NCI-H2029 treated with DMSO at 0.1 percent for 48 hours (cell line): ENCODE data around the gene LMF2.
"Not testable (repeated sequence)": the region's sequence is repeated elsewhere in the genome, so short reads cannot be mapped to it uniquely, and the experiment has no call there.

Experiments used
- DNase-seq: peaks from one replicate; lab custom pipeline; 2025; lab: John Stamatoyannopoulos, UW

LMF2 gene

GRCh38 chr22:50533856-50534711 lies 26.6 kb upstream of the LMF2 start:
- DNase-seq: not testable (repeated sequence)

- no peak for DNase-seq
Observed at GRCh38 chr22:50532824-50533796, 25.6 kb upstream of the LMF2 start.

GRCh38 chr22:50531962-50532674 lies 24.6 kb upstream of the LMF2 start:
- DNase-seq: no peak

DNA sequence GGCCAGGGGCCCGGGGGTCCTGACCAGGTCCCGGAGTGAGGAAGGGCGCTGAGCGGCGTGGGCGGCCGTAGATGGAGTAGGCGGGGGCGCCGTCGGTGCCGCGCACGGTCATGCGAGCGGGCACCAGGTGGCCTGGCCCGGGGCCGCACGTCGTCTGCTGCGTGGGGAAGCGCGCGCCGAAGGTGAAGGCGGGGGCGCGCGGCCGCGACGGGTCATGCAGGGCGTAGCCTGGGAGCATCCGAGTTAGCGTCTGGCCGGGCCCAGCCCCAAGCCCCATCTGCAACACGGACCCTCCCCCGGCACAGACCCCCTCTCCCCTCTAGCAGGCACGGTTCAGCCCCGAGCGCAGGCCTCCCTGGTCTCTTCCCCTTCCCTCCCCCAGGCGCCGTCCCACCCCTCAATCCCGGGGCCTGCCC lies 24.1 kb upstream of the LMF2 start:
- DNase-seq: no peak

- no peak for DNase-seq
Observed at GRCh38 chr22:50530877-50531545, 23.5 kb upstream of the LMF2 start.

GRCh38 chr22:50530580-50530876 lies 23.0 kb upstream of the LMF2 start:
- DNase-seq: no peak

DNA sequence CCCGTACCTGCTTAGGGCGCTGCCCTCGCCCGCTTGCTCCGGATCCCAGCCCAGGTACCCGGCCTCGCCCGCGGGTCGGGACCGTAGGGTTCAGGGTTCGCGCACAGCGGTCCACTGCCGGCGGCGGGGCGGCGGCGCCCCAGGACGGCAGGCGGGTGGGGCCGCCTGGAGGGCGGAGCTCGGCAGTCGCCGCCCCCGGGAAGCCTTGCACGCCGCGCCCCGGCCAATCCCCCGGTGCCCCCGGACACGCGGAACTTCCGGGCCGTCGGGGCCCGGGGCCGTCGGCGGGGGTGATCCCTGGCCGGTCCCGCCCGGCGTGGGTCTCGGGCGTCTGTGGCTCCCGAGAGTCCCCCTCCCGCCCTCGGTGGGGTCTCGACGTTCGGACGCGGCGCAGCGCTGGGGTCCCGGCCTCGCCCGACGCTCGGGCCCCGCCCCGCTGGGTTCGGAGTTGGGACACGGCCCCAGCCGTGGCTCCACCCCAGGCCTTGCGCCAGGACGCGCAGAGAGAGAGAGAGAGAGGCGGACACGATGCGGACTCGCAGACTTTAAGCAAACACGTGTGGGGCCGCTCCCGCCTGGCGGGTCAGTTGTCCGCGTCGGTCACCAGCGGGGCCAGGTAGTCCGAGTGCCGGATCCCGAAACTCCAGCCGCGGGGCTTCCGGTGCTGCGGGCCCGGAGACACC lies 22.5 kb upstream of the LMF2 start, which contains the start of gene TYMP:
Gene TYMP (minus strand): TSS at position 116 of the 683 bp plus-strand sequence. CDS start 303 bp downstream, outside the sequence.
- no peak for DNase-seq

GRCh38 chr22:50529416-50529896 lies 22.0 kb upstream of the LMF2 start:
- no peak for DNase-seq

GRCh38 chr22:50528682-50529415 lies 21.3 kb upstream of the LMF2 start:
- no peak for DNase-seq

- DNase-seq: no peak
Observed at GRCh38 chr22:50527921-50528681, 20.6 kb upstream of the LMF2 start.

DNA sequence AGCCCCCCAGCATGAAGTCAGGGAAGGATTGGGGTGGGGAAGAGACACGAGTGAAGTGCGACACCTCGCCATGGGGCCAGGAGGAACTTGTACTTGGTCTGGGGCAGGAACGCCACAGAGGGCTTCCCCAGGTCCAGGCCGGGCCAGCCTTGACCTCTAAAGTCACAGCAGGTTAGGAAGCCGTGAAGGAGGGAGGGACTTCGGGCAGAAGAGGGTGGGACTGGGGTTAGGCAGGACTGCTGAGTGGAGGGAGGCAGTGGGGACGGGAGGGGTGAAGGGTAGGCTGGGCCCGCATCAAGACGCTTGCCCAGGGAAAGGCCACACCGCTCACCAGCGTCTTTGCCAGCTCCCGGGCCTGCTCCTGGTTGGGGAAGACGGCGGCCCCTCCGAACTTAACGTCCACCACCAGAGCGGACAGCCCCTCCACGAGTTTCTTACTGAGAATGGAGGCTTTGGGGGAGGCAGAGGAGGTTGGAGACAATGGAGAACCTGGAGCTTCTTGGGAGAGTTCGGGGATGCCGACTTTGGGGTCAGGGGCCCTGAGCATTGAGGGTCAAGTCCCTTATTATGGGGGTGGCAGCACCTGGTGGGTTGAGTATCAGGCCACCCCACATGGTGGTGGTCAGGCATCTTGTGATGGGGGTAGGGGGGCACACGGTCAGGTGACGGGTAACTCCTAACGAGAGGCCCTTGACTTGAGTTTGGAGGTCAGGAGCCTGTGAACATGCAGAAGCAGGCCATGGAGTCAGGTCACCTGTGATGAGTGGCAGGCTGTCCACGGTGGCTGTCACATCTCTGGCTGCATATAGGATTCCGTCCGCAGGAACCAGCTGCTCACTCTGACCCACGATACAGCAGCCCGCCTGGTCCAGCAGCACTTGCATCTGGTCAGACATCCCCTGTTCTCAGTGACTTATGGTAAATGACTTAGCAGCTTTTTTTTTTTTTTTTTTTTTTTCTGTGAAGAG lies 19.6 kb upstream of the LMF2 start:
- DNase-seq: no peak

DNA sequence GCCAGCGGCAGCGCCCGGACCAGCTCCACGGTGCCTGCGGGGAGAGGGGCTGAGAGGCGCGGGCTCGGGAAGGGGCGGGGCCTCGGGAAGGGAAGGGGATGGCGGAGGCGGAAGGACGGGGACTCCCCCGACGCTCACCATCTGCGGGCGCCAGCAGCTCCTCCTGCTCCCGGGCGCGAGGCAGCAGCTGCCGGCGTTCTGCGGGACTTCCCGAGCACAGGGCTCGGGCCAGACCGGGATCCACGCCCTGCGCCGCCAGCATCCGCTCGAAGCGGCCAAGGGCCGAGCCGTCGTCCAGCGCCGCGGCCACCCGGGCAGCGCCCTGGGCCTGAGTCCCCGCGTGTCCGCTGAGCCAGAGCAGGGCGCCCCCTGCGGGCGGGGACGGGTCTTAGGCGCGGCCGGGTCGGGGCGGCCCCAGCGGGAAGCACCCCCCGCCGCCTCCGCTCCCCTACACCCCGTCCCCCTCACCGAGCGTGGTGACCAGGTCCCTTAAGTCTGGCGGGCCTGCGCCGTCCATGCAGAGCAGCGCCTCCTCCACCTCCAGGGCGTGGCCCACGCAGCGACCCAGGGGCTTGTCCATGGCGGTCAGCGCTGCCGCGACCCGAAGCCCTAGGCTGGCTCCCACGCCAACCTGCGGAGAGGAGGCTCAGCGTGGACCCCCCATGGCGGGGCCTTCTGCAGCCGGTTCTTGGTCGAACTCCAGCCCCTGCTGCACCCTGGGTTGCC lies 18.8 kb upstream of the LMF2 start:
- no peak for DNase-seq

GRCh38 chr22:50525858-50526107 lies 18.3 kb upstream of the LMF2 start:
- no peak for DNase-seq

DNA sequence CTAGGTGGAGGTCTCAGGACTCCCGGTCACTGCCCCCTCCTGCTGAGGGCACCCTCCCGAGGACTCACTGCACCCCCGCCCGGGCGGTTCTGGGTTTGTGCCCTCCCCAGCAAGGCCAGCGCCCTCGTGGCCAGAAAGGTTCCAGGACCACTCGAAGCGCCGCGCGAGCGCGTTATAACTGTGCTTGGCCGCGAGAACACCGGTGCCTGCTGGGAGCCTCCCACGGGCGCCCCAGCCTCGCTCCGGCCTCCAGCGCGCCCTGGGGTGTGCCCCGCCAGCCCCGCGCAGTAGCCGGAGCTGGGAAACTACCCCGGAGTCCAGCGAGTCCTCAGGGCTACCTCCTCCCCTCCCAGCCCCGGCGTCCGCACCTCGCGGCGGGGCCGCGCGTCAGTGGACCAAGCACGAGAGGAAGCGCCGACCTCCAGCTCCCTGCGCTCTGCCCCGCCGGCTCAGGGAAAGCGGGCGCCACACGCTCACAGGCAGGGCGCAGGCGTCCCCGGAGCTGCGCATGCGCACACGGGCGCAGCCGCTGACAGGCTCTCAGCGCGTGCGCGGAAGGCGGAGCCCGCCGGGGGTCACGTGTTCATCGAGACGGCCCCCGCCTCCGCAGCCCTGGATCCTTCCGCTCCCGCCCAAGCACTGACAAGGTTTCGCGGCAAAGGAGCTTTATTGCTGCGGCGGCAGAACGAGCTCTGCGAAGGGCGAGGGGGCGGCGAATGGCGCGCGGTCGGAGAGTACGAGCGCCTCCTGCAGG lies 17.8 kb upstream of the LMF2 start, which contains the start of gene SCO2:
Gene SCO2 (minus strand): TSS at position 495 of the 754 bp plus-strand sequence. CDS start 1,187 bp downstream, outside the sequence.
- DNase-seq: peak; percentile 53

DNA sequence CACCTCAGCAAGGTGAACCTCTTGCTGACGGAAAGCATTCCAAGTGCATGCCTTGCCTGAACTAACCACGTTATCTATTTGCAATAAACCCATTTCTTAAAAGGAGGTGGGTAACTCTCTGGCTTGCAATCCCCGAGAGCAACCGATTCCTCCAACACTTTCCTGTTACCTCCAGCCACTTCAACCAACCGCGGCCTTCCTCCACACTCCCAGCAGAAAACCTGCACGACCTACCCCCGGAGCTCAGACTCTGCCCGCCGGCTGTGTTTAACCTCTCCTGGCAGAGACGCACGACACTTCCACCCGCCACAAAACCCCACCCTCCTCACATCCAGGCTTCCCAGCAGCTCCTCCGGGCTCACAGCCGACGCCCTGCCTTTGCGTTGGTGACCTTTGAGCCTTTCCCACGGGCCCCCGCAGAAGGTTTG lies 17.2 kb upstream of the LMF2 start:
- DNase-seq: no peak

GRCh38 chr22:50523806-50524675 lies 16.5 kb upstream of the LMF2 start:
- no peak for DNase-seq
